Trophoblast cell (in vitro differentiated cells and primary cell): Measurements from ENCODE around the gene COPRS.

Experiments
- DNase-seq, 2 donors: peaks; one replicate each; pipeline ENCODE4 v3.0.0-alpha.2; 2016
- H2AFZ ChIP-seq: 2 replicates; pipeline ENCODE4 v1.6.1; 2013; ENCODE audit warnings: low read length, moderate library complexity, mild to moderate bottlenecking; ENCODE audit not compliant: insufficient read depth, poor library complexity
- H2AK5ac ChIP-seq: 2 replicates; pipeline ENCODE4 v1.6.1; 2013; ENCODE audit warnings: mild to moderate bottlenecking, low read length
- H2BK120ac ChIP-seq: 2 replicates; pipeline ENCODE4 v1.6.1; 2013; ENCODE audit warnings: low read length, mild to moderate bottlenecking, moderate library complexity; ENCODE audit not compliant: insufficient read depth, poor library complexity
- H2BK12ac ChIP-seq: 2 replicates; pipeline ENCODE4 v1.6.1; 2013; ENCODE audit warnings: mild to moderate bottlenecking, low read length, moderate library complexity
- H2BK5ac ChIP-seq: 2 replicates; pipeline ENCODE4 v1.6.1; 2013; ENCODE audit warnings: low read length, low read depth, moderate library complexity, mild to moderate bottlenecking; ENCODE audit not compliant: poor library complexity
- H3K14ac ChIP-seq: 2 replicates; pipeline ENCODE4 v1.6.1; 2013; ENCODE audit warnings: mild to moderate bottlenecking, low read length
- H3K18ac ChIP-seq: 2 replicates; pipeline ENCODE4 v1.6.1; 2013; ENCODE audit warnings: mild to moderate bottlenecking, low read length
- H3K23ac ChIP-seq: 2 replicates; pipeline ENCODE4 v1.6.1; 2013; ENCODE audit warnings: low read length
- H3K27ac ChIP-seq: 2 replicates; pipeline ENCODE4 v1.5.1; 2013; ENCODE audit warnings: low read depth, mild to moderate bottlenecking, inconsistent platforms, low read length, moderate library complexity
- H3K27me3 ChIP-seq: 2 replicates; pipeline ENCODE4 v1.6.1; 2013; ENCODE audit warnings: inconsistent platforms, mild to moderate bottlenecking, low read length, moderate library complexity; ENCODE audit not compliant: insufficient read depth
- H3K36me3 ChIP-seq, 2 experiments: 1 replicate in 1 of 2; 2 replicates in 1 of 2; pipeline ENCODE4 v1.6.1; 2013; ENCODE audit warnings: low read length in 2 of 2, mild to moderate bottlenecking in 2 of 2, moderate library complexity in 1 of 2; ENCODE audit not compliant: insufficient read depth in 2 of 2, control insufficient read depth in 1 of 2
- H3K4ac ChIP-seq: 2 replicates; pipeline ENCODE4 v1.6.1; 2013; ENCODE audit warnings: low read depth, mild to moderate bottlenecking, low read length, moderate library complexity
- H3K4me1 ChIP-seq, 2 experiments: 1 replicate in 1 of 2; 2 replicates in 1 of 2; pipeline ENCODE4 v1.6.1; 2013; ENCODE audit warnings: low read length in 2 of 2, mild to moderate bottlenecking in 2 of 2, moderate library complexity in 1 of 2; ENCODE audit not compliant: insufficient read depth in 2 of 2, control insufficient read depth in 1 of 2
- H3K4me2 ChIP-seq: 2 replicates; pipeline ENCODE4 v1.6.1; 2013; ENCODE audit warnings: inconsistent platforms, mild to moderate bottlenecking, low read length, moderate library complexity
- H3K4me3 ChIP-seq: 2 replicates; pipeline ENCODE4 v1.5.1; 2013; ENCODE audit warnings: mild to moderate bottlenecking, low read depth, low read length, inconsistent platforms
- H3K79me1 ChIP-seq: one replicate; pipeline ENCODE4 v1.6.1; 2013; ENCODE audit warnings: low read length
- H3K79me2 ChIP-seq: 2 replicates; pipeline ENCODE4 v1.6.1; 2013; ENCODE audit warnings: low read length, mild to moderate bottlenecking; ENCODE audit not compliant: control insufficient read depth, insufficient read depth, poor library complexity
- H3K9ac ChIP-seq: 2 replicates; pipeline ENCODE4 v1.6.1; 2013; ENCODE audit warnings: mild to moderate bottlenecking, low read length
- H3K9me3 ChIP-seq: 2 replicates; pipeline ENCODE4 v1.6.1; 2013; ENCODE audit warnings: low read depth, mild to moderate bottlenecking, control low read depth, inconsistent platforms, low read length; ENCODE audit not compliant: insufficient read depth
- H4K12ac ChIP-seq: 2 replicates; pipeline ENCODE4 v1.6.1; 2013; ENCODE audit warnings: low read depth, mild to moderate bottlenecking, low read length, moderate library complexity
- H4K8ac ChIP-seq: 2 replicates; pipeline ENCODE4 v1.6.1; 2013; ENCODE audit warnings: low read depth, mild to moderate bottlenecking, low read length, moderate library complexity
- H4K91ac ChIP-seq: one replicate; pipeline ENCODE4 v1.6.1; 2013; ENCODE audit warnings: low read depth, mild to moderate bottlenecking, low read length, moderate library complexity
- WGBS: extraction: QIAGEN DNeasy Blood & Tissue Kit; methylation state at CpG from one replicate; pipeline ENCODE4 v1.1.7; 2013; ENCODE audit warnings: missing lambda C conversion rate; ENCODE audit not compliant: insufficient read length, insufficient coverage; ENCODE audit errors: extremely low coverage; 5-methylcytosine and 5-hydroxymethylcytosine counted together

COPRS gene

GRCh38 chr17:31880311-31880710 is 21.3 kb upstream of the COPRS start:
- H3K9ac ChIP-seq = no peak overlapping the region
- no peaks in the 10 kb centered on the region for H3K9me3 ChIP-seq
- H3K79me1 ChIP-seq = no peaks in the 10 kb centered on the region
- H3K27ac ChIP-seq = no peak overlapping the region
- no peak overlapping the region for H4K8ac ChIP-seq
- H3K14ac ChIP-seq = no peak overlapping the region
- no peak for DNase-seq
- no peak overlapping the region for H2BK120ac ChIP-seq
- H3K4ac ChIP-seq = no peak overlapping the region
- no peaks in the 10 kb centered on the region for H3K79me2 ChIP-seq
- no peak overlapping the region for H3K23ac ChIP-seq
- no peak overlapping the region for H4K91ac ChIP-seq
- H4K12ac ChIP-seq = no peak overlapping the region
- H3K4me2 ChIP-seq = no peak overlapping the region
- no peak overlapping the region for H3K18ac ChIP-seq
- peaks cover 57 to 62% of the 10 kb centered on the region in 2 experiments for H3K36me3 ChIP-seq
- WGBS = no CpG with 5 or more reads among the region's 8 CpGs
- no peaks in the 10 kb centered on the region for H3K27me3 ChIP-seq
- no peak overlapping the region for H2BK5ac ChIP-seq
- H3K4me1 ChIP-seq = no peaks in the 10 kb centered on the region
- no peak overlapping the region for H2AK5ac ChIP-seq
- no peak overlapping the region for H3K4me3 ChIP-seq
- H2AFZ ChIP-seq = no peak overlapping the region
- no peak overlapping the region for H2BK12ac ChIP-seq

- no peak overlapping the region for H3K27ac ChIP-seq
Observed at GRCh38 chr17:31878703-31879073, 19.6 kb upstream of the COPRS start.

GRCh38 chr17:31877911-31878702 is 19.1 kb upstream of the COPRS start:
- no peaks in the 10 kb centered on the region for H3K79me2 ChIP-seq
- H4K91ac ChIP-seq = no peak overlapping the region
- H2BK5ac ChIP-seq = no peak overlapping the region
- no peak overlapping the region for H3K27ac ChIP-seq
- H2BK120ac ChIP-seq = no peak overlapping the region
- H3K9me3 ChIP-seq = no peaks in the 10 kb centered on the region
- H3K4me2 ChIP-seq = no peak overlapping the region
- no peak overlapping the region for H3K9ac ChIP-seq
- peaks cover 59 to 63% of the 10 kb centered on the region in 2 experiments for H3K36me3 ChIP-seq
- H3K4ac ChIP-seq = no peak overlapping the region
- H3K18ac ChIP-seq = no peak overlapping the region
- no peaks in the 10 kb centered on the region for H3K27me3 ChIP-seq
- no peak overlapping the region for H3K23ac ChIP-seq
- no peak for DNase-seq
- no peak overlapping the region for H3K14ac ChIP-seq
- H3K4me3 ChIP-seq = no peak overlapping the region
- no peak overlapping the region for H4K8ac ChIP-seq
- H2AK5ac ChIP-seq = no peak overlapping the region
- no peak overlapping the region for H4K12ac ChIP-seq
- H2BK12ac ChIP-seq = no peak overlapping the region
- no CpG with 5 or more reads among the region's 9 CpGs for WGBS
- H3K4me1 ChIP-seq = no peaks in the 10 kb centered on the region
- H3K79me1 ChIP-seq = no peaks in the 10 kb centered on the region
- H2AFZ ChIP-seq = no peak overlapping the region

More at GRCh38 chr17:31878703-31879073, 19.6 kb upstream of the COPRS start:
- H2AFZ ChIP-seq = no peak overlapping the region
- H3K79me2 ChIP-seq = no peaks in the 10 kb centered on the region
- no peaks in the 10 kb centered on the region for H3K4me1 ChIP-seq
- no peak overlapping the region for H2BK5ac ChIP-seq
- no peak overlapping the region for H3K4me3 ChIP-seq
- H3K9me3 ChIP-seq = no peaks in the 10 kb centered on the region
- no peak overlapping the region for H3K9ac ChIP-seq
- no peak overlapping the region for H2BK12ac ChIP-seq
- no peak overlapping the region for H2AK5ac ChIP-seq
- H3K36me3 ChIP-seq = peaks cover 58 to 65% of the 10 kb centered on the region in 2 experiments
- no peak overlapping the region for H3K4me2 ChIP-seq
- DNase-seq = no peak
- H3K23ac ChIP-seq = no peak overlapping the region
- no peak overlapping the region for H4K91ac ChIP-seq
- H3K27me3 ChIP-seq = no peaks in the 10 kb centered on the region
- no peak overlapping the region for H4K8ac ChIP-seq
- H3K79me1 ChIP-seq = no peaks in the 10 kb centered on the region
- no peak overlapping the region for H3K4ac ChIP-seq
- no peak overlapping the region for H2BK120ac ChIP-seq
- H3K14ac ChIP-seq = no peak overlapping the region
- H3K18ac ChIP-seq = no peak overlapping the region
- no peak overlapping the region for H4K12ac ChIP-seq

- Histone ChIP-seq H3K4me1 (no peaks in the 10 kb centered on the region), H3K4ac (no peak overlapping the region), H3K27me3 (no peaks in the 10 kb centered on the region), H4K91ac (no peak overlapping the region), H3K79me2 (no peaks in the 10 kb centered on the region), H2BK120ac (no peak overlapping the region), H2BK12ac (no peak overlapping the region), H3K9ac (no peak overlapping the region), H2BK5ac (no peak overlapping the region), H4K8ac (no peak overlapping the region), H3K36me3 (peaks cover 64 to 67% of the 10 kb centered on the region in 2 experiments), H3K4me2 (no peak overlapping the region), H3K23ac (no peak overlapping the region), H3K9me3 (no peaks in the 10 kb centered on the region), H3K18ac (no peak overlapping the region), H2AFZ (no peak overlapping the region), H2AK5ac (no peak overlapping the region), H3K27ac (no peak overlapping the region), H3K14ac (no peak overlapping the region), H3K4me3 (no peak overlapping the region), H4K12ac (no peak overlapping the region), H3K79me1 (no peaks in the 10 kb centered on the region)
- WGBS = no CpG with 5 or more reads among the region's 6 CpGs
- DNase-seq = no peak
Observed at GRCh38 chr17:31877341-31877740, 18.3 kb upstream of the COPRS start.
